MCF 10A (cell line): ENCODE results near the gene DUSP6. TPM values are rescaled to one million over a fixed set of nuclear protein-coding genes. Genes with fewer than 3 reads are reported as not detected.

Experiments
- BruUV-seq: library from RNA; stranded (reverse); fragments of 400-500 nt; replicated peaks from 2 replicates; lab custom pipeline; 2021; lab: Mats Ljungman, UMichigan
- CTCF ChIA-PET: fragments of 300-600 bp; sonication (Branson Sonifier 250); formaldehyde crosslinking; extraction: SDS; loops from one replicate; lab custom pipeline; 2021; ENCODE audit warnings: antibody characterized with exemption, inconsistent platforms; lab: Yijun Ruan, JAX
- POLR2A ChIA-PET: fragments of 300-600, 350-650 bp; sonication (Branson Sonifier 250); formaldehyde crosslinking; extraction: SDS; loops from one replicate; lab custom pipeline; 2020; ENCODE audit warnings: antibody characterized with exemption, inconsistent platforms; lab: Yijun Ruan, JAX
- DNase-seq: peaks from one replicate; pipeline ENCODE4 v3.0.0-alpha.2; 2018; ENCODE audit not compliant: unreplicated experiment
- H3K27ac Mint-ChIP-seq: one replicate; pipeline ENCODE4 v1.8.0; 2022; ENCODE audit warnings: mild to moderate bottlenecking, low read depth, mixed read lengths; ENCODE audit not compliant: unreplicated experiment
- H3K27me3 Mint-ChIP-seq: one replicate; pipeline ENCODE4 v1.8.0; 2022; ENCODE audit warnings: mixed read lengths; ENCODE audit not compliant: insufficient read depth, unreplicated experiment
- H3K36me3 Mint-ChIP-seq: one replicate; pipeline ENCODE4 v1.8.0; 2022; ENCODE audit warnings: mild to moderate bottlenecking, moderate library complexity, mixed read lengths; ENCODE audit not compliant: insufficient read depth, unreplicated experiment
- H3K4me1 Mint-ChIP-seq: one replicate; pipeline ENCODE4 v1.8.0; 2022; ENCODE audit warnings: mixed read lengths; ENCODE audit not compliant: insufficient read depth, unreplicated experiment
- H3K4me3 Mint-ChIP-seq: one replicate; pipeline ENCODE4 v1.8.0; 2022; ENCODE audit warnings: mild to moderate bottlenecking, moderate library complexity, mixed read lengths; ENCODE audit not compliant: unreplicated experiment
- H3K9me3 Mint-ChIP-seq: one replicate; pipeline ENCODE4 v1.8.0; 2022; ENCODE audit warnings: mixed read lengths; ENCODE audit not compliant: unreplicated experiment
- CTCF ChIP-seq: fragments of 200-600 bp; IDR thresholded peaks from one replicate; pipeline ENCODE4 v1.8.0; 2022; ENCODE audit warnings: antibody characterized with exemption, mild to moderate bottlenecking; ENCODE audit not compliant: unreplicated experiment
- intact Hi-C: fragments of 100-400 bp; cut with micrococcal nuclease; formaldehyde crosslinking; loops from 2 replicates; pipeline ENCODE4 v1.14.1; 2022
- total RNA-seq: library from RNA; stranded (reverse); gene quantifications from 2 replicates; pipeline ENCODE4 v1.2.3, GENCODE V29; 2022

DUSP6 gene
- total RNA-seq, 1 experiment from 2014 or later = 149 TPM

- DNase-seq = peak; percentile 73
- peak overlapping the region; percentile 96 for H3K27ac Mint-ChIP-seq
- no peaks in the 10 kb centered on the region for H3K9me3 Mint-ChIP-seq
- TF ChIP-seq CTCF = no peak
- peaks cover 61% of the 10 kb centered on the region for H3K36me3 Mint-ChIP-seq
- CTCF ChIA-PET = interaction anchor here (0.6 to 3.4 kb wide), 8 partner anchors 16 to 242 kb away, joined by 3 to 19 read pairs (median 3); no protein-coding TSS in a partner anchor
- H3K27me3 Mint-ChIP-seq = no peaks in the 10 kb centered on the region
- no TSS peak for BruUV-seq
- peak overlapping the region; percentile 56 for H3K4me3 Mint-ChIP-seq
- POLR2A ChIA-PET = interaction anchor here (0.6 to 10.0 kb wide), 13 partner anchors 10 to 247 kb away, joined by 3 to 155 read pairs (median 5); no protein-coding TSS in a partner anchor
- H3K4me1 Mint-ChIP-seq = peaks cover 43% of the 10 kb centered on the region
- intact Hi-C loops = no loop called here
Observed at GRCh38 chr12:89346741-89347324, 5.5 kb downstream of the DUSP6 start.

GRCh38 chr12:89345830-89346740, 6.2 kb downstream of the DUSP6 start:
- ChIA-PET POLR2A (interaction anchor here (0.6 to 10.0 kb wide), 10 partner anchors 8 to 246 kb away, joined by 3 to 155 read pairs (median 4); no protein-coding TSS in a partner anchor), CTCF (interaction anchor here (0.6 to 3.4 kb wide), 10 partner anchors 13 to 161 kb away, joined by 3 to 19 read pairs (median 3); no protein-coding TSS in a partner anchor)
- DNase-seq = peak; percentile 78
- peaks cover 57% of the 10 kb centered on the region for H3K36me3 Mint-ChIP-seq
- intact Hi-C loops = no loop called here
- H3K27me3 Mint-ChIP-seq = no peaks in the 10 kb centered on the region
- no peak for TF ChIP-seq CTCF
- H3K9me3 Mint-ChIP-seq = no peaks in the 10 kb centered on the region
- no TSS peak for BruUV-seq
- peak overlapping the region; percentile 56 for H3K4me3 Mint-ChIP-seq
- peaks cover 43% of the 10 kb centered on the region for H3K4me1 Mint-ChIP-seq
- peak overlapping the region; percentile 96 for H3K27ac Mint-ChIP-seq

GRCh38 chr12:89345376-89345775, 6.9 kb downstream of the DUSP6 start:
- BruUV-seq = no TSS peak
- CTCF ChIA-PET = interaction anchor here (0.9 to 3.4 kb wide), 5 partner anchors 13 to 294 kb away, joined by 3 to 19 read pairs (median 4); no protein-coding TSS in a partner anchor

More at GRCh38 chr12:89345376-89345775, 6.9 kb downstream of the DUSP6 start:
- Mint-ChIP-seq H3K4me3 (no peak overlapping the region), H3K36me3 (peaks cover 50% of the 10 kb centered on the region), H3K27me3 (no peaks in the 10 kb centered on the region), H3K9me3 (no peaks in the 10 kb centered on the region), H3K4me1 (peaks cover 43% of the 10 kb centered on the region), H3K27ac (no peak overlapping the region)
- no peak for TF ChIP-seq CTCF
- intact Hi-C loops = no loop called here
- POLR2A ChIA-PET = interaction anchor here (0.7 to 2.1 kb wide), 2 partner anchors 9 to 15 kb away, joined by 3 to 7 read pairs; no protein-coding TSS in a partner anchor
- no peak for DNase-seq
